Common myeloid progenitor, CD34-positive (primary cell): ENCODE data around the gene GTPBP10. TPM values are rescaled to one million over a fixed set of nuclear protein-coding genes. Genes with fewer than 3 reads are reported as not detected.
A peak's percentile ranks its signal among the peaks of the same experiment; 100 is the strongest.

Experiments used
- CTCF ChIA-PET: fragments of 350-600 bp; sonication (Branson Sonifier 250); formaldehyde crosslinking; loops from one replicate; lab custom pipeline; 2021; ENCODE audit warnings: antibody characterized with exemption; lab: Charles Lee
- POLR2A ChIA-PET: fragments of 350-600 bp; sonication (Branson Sonifier 250); formaldehyde crosslinking; loops from one replicate; lab custom pipeline; 2021; ENCODE audit warnings: antibody characterized with exemption; lab: Charles Lee
- DNase-seq, 3 donors: peaks; one replicate each; pipeline versions ENCODE4 v3.0.0 to v3.0.0-alpha.2; 2013
- H3K27ac ChIP-seq, 2 experiments: 1 replicate in 1 of 2; 2 replicates in 1 of 2; pipeline ENCODE4 v1.7.0; 2013; ENCODE audit warnings: inconsistent platforms in 2 of 2, low read length in 2 of 2, mild to moderate bottlenecking in 2 of 2, low read depth in 1 of 2, moderate library complexity in 1 of 2; ENCODE audit not compliant: severe bottlenecking in 2 of 2, insufficient read depth in 1 of 2, poor library complexity in 1 of 2
- H3K27me3 ChIP-seq, 5 experiments: replicated peaks in 2 of 5; 1 replicate in 3 of 5; 2 replicates in 2 of 5; pipeline versions ENCODE4 v1.6.1 to v1.7.0; 2013; ENCODE audit warnings: low read length in 4 of 5, mild to moderate bottlenecking in 2 of 5, moderate library complexity in 2 of 5, inconsistent platforms in 1 of 5; ENCODE audit not compliant: insufficient read depth in 5 of 5, control insufficient read depth in 4 of 5
- H3K36me3 ChIP-seq, 4 experiments: 1 replicate in 2 of 4; 2 replicates in 2 of 4; pipeline versions ENCODE4 v1.6.1 to v1.7.0; 2013; ENCODE audit warnings: low read length in 3 of 4, control low read depth in 1 of 4, mild to moderate bottlenecking in 1 of 4; ENCODE audit not compliant: control insufficient read depth in 4 of 4, insufficient read depth in 4 of 4
- H3K4me1 ChIP-seq, 4 experiments: 1 replicate in 3 of 4; 2 replicates in 1 of 4; pipeline versions ENCODE4 v1.6.1 to v1.7.1; 2013; ENCODE audit warnings: low read length in 3 of 4, mild to moderate bottlenecking in 3 of 4, control low read depth in 1 of 4, inconsistent platforms in 1 of 4, moderate library complexity in 1 of 4; ENCODE audit not compliant: control insufficient read depth in 4 of 4, insufficient read depth in 4 of 4; ENCODE audit errors: control extremely low read depth in 1 of 4
- H3K4me3 ChIP-seq, 7 experiments: 1 replicate in 4 of 7; 2 replicates in 3 of 7; pipeline versions ENCODE4 v1.5.1 to v1.7.0; 2013; ENCODE audit warnings: mild to moderate bottlenecking in 7 of 7, low read length in 6 of 7, moderate library complexity in 6 of 7, inconsistent platforms in 2 of 7, low read depth in 2 of 7, control low read depth in 1 of 7; ENCODE audit not compliant: insufficient read depth in 4 of 7, control insufficient read depth in 1 of 7; ENCODE audit errors: extremely low read depth in 1 of 7
- H3K9me3 ChIP-seq, 5 experiments: 1 replicate in 4 of 5; 2 replicates in 1 of 5; pipeline versions ENCODE4 v1.6.1 to v1.7.1; 2013; ENCODE audit warnings: low read length in 4 of 5, mild to moderate bottlenecking in 2 of 5, inconsistent platforms in 1 of 5, low read depth in 1 of 5, moderate library complexity in 1 of 5; ENCODE audit not compliant: control insufficient read depth in 4 of 5, insufficient read depth in 2 of 5; ENCODE audit errors: control extremely low read depth in 1 of 5
- WGBS: methylation state at CpG from one replicate; pipeline ENCODE4 v1.1.5; 2013; ENCODE audit not compliant: insufficient coverage; 5-methylcytosine and 5-hydroxymethylcytosine counted together
- polyA plus RNA-seq: library from polyadenylated mRNA; unstranded; fragments of 120-200 nt; gene quantifications from one replicate; pipeline ENCODE4 v1.2.1, GENCODE V29; 2013

The GTPBP10 gene, protein sequence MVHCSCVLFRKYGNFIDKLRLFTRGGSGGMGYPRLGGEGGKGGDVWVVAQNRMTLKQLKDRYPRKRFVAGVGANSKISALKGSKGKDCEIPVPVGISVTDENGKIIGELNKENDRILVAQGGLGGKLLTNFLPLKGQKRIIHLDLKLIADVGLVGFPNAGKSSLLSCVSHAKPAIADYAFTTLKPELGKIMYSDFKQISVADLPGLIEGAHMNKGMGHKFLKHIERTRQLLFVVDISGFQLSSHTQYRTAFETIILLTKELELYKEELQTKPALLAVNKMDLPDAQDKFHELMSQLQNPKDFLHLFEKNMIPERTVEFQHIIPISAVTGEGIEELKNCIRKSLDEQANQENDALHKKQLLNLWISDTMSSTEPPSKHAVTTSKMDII
- 20.5 TPM for polyA plus RNA-seq

DNA sequence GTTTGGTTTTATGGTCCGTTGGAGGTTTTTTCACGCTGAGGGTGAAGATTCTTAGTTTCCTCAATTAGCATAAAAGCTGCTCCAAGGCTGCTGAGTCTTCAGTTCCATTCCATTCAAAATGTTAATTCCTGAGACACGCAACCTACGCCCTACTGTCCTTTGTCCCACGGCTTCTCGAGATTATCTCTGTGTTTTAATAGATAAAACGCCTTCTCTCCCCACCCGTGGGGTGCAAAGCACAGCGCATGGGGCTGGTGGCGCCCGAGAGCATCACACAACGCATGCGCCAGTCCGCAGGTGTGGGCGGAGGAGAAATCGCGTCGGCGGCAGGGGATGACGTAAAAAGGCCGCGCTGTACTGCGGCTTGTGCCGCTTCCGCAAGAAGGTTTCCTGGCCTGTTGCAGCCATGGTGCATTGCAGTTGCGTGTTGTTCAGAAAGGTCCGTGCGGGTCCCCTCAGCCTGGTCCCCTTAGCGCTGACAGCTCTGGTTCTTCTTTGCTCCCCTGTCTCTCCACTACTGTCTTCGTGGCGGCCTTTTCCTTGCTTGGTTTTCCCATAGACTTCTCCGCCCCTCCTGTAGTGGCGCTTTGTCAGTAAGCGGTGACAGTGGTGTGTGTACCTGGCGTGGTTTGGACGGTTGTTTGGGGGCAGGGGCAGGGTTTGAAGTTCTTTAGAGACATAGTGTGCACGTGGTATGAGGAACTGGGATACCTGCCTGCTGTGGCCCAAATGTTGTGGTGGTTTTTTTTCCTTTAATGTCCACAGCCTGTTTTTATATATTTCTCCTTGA lies at the start of gene GTPBP10:
Gene GTPBP10 (plus strand): TSS at position 381 of the 790 bp plus-strand sequence. CDS start 26 bp downstream, at position 407.
- peak; percentile 98 to 99 (median 98) for DNase-seq
- peak within 1 kb of the TSS; percentile 85 to 99 (median 95) for H3K4me3 ChIP-seq
- peak within 1 kb of the TSS; percentile 97 for H3K27ac ChIP-seq
- POLR2A ChIA-PET = interaction anchor here (0.9 kb wide), 1 partner anchor 57 kb away, joined by 4 read pairs; the partner anchor contains the start of gene CLDN12
- peaks cover 0 to 4% (median 0%) of the 10 kb centered on the region in 5 experiments for H3K9me3 ChIP-seq
- CTCF ChIA-PET = interaction anchor here (0.8 to 1.8 kb wide), 7 partner anchors 10 to 192 kb away, joined by 3 to 5 read pairs (median 3); partner anchors contain the start of genes CLDN12 and STEAP1
- H3K36me3 ChIP-seq = peaks cover 0 to 5% (median 0%) of the 10 kb centered on the region in 4 experiments
- no peaks in the 10 kb centered on the region for H3K27me3 ChIP-seq
- peaks cover 0 to 14% (median 10%) of the 10 kb centered on the region in 4 experiments for H3K4me1 ChIP-seq
- WGBS = 0% methylated on average over 22 of the region's 37 CpGs

- Histone ChIP-seq H3K36me3 (no peaks in the 10 kb centered on the region), H3K4me1 (no peaks in the 10 kb centered on the region), H3K27ac (no peak overlapping the region), H3K9me3 (peaks cover 0 to 3% (median 0%) of the 10 kb centered on the region in 5 experiments), H3K27me3 (no peaks in the 10 kb centered on the region), H3K4me3 (no peak overlapping the region)
- WGBS = 75% methylated on average over 4 of the region's 5 CpGs
- peak in 2 of 3 donors; percentile 42 to 57 for DNase-seq
- ChIA-PET POLR2A (no interaction called here), CTCF (interaction anchor here (0.6 to 2.0 kb wide), 7 partner anchors 11 to 145 kb away, joined by 3 to 8 read pairs (median 3); partner anchors contain the start of genes GTPBP10 and STEAP1)
These were observed 48.1 kb upstream of the GTPBP10 start for GRCh38 chr7:90298145-90299038.

DNA sequence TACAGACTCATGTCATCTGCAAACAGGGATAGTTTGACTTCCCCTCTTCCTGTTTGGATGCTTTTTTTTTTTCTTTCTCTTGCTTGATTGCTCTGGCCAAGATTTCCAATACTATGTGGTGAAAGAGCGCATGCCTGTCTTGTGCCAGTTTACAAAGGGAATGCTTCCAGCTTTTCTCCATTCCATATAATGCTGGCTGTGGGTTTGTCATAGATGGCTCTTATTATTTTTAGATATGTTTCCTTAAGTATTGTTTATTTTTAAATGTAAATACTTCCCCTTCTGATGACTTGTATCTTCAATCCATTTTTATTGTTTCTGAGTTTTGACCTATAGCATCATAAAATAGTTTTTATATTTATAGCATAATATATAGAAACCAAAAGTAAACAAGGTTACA lies 43.3 kb upstream of the GTPBP10 start:
- CTCF ChIA-PET = interaction anchor here (0.6 to 1.7 kb wide), 3 partner anchors 9 to 123 kb away, joined by 3 to 6 read pairs (median 4); no protein-coding TSS in a partner anchor
- Histone ChIP-seq H3K4me1 (no peaks in the 10 kb centered on the region), H3K4me3 (no peak overlapping the region), H3K27ac (no peak overlapping the region), H3K9me3 (no peaks in the 10 kb centered on the region), H3K27me3 (no peaks in the 10 kb centered on the region), H3K36me3 (no peaks in the 10 kb centered on the region)
- DNase-seq = no peak
- no CpG with 5 or more reads among the region's 1 CpG for WGBS
- POLR2A ChIA-PET = no interaction called here

DNA sequence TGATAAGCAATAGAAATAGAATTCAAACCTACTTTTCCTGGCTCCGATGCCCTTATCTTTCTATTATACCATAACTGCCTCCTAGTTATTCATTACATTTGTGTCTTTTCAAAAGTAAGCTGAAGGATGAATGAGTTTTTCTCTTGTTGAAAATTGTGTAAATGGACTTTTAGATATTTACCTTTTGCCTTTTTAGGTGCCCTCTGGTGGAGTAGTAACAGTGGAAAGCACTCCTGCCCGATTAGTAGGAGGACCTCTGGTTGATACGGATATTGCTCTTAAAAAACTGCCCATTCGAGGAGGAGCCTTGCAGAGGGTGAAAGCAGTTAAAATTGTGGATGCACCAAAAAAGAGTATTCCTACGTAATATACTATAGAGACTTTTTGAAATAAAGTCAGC lies 36.6 kb upstream of the GTPBP10 start:
- H3K27me3 ChIP-seq = peaks cover 0 to 5% (median 0%) of the 10 kb centered on the region in 5 experiments
- H3K4me1 ChIP-seq = no peaks in the 10 kb centered on the region
- ChIA-PET CTCF (interaction anchor here (0.9 to 3.1 kb wide), 2 partner anchors 10 to 118 kb away, joined by 3 to 18 read pairs; no protein-coding TSS in a partner anchor), POLR2A (no interaction called here)
- no peak for DNase-seq
- no peaks in the 10 kb centered on the region for H3K36me3 ChIP-seq
- H3K4me3 ChIP-seq = no peak overlapping the region
- H3K9me3 ChIP-seq = no peaks in the 10 kb centered on the region
- no CpG with 5 or more reads among the region's 5 CpGs for WGBS
- H3K27ac ChIP-seq = no peak overlapping the region

- ChIA-PET CTCF (interaction anchor here (1.2 to 4.8 kb wide), 4 partner anchors 47 to 122 kb away, joined by 3 to 50 read pairs (median 12); no protein-coding TSS in a partner anchor), POLR2A (no interaction called here)
These were observed 35.3 kb upstream of the GTPBP10 start for GRCh38 chr7:90311175-90311574.

DNA sequence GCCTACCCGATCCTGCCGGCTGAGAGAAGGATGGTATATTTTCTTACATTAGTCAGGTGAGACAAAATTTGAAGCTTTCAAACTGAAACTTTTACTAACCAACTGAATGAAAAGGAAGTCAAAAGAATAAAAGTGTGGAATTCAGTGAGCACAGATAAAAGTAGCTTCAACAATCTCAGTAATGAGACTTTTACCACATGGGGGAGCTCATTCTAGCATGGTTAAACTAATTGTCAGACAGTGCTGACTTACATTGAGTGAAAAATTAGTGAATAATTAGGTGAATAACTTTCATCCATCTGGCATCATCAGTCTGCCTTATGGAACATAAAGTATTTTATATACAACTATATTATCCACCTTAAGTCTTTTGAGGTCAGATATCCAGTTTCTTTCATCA lies 33.8 kb upstream of the GTPBP10 start:
- Histone ChIP-seq H3K36me3 (no peaks in the 10 kb centered on the region), H3K27ac (no peak overlapping the region), H3K4me1 (no peaks in the 10 kb centered on the region), H3K9me3 (no peaks in the 10 kb centered on the region), H3K4me3 (no peak overlapping the region), H3K27me3 (peaks cover 2 to 11% (median 7%) of the 10 kb centered on the region in 5 experiments)
- CTCF ChIA-PET = interaction anchor here (0.8 to 4.8 kb wide), 10 partner anchors 9 to 162 kb away, joined by 3 to 50 read pairs (median 4); no protein-coding TSS in a partner anchor
- peak in 2 of 3 donors; percentile 41 to 46 for DNase-seq
- POLR2A ChIA-PET = no interaction called here
- WGBS = no CpG with 5 or more reads among the region's 2 CpGs

More at GRCh38 chr7:90311175-90311574, 35.3 kb upstream of the GTPBP10 start:
- no peaks in the 10 kb centered on the region for H3K36me3 ChIP-seq
- H3K4me1 ChIP-seq = no peaks in the 10 kb centered on the region
- no peaks in the 10 kb centered on the region for H3K9me3 ChIP-seq
- H3K27ac ChIP-seq = no peak overlapping the region
- peaks cover 0 to 5% (median 0%) of the 10 kb centered on the region in 5 experiments for H3K27me3 ChIP-seq
- no peak overlapping the region for H3K4me3 ChIP-seq
- no peak for DNase-seq
